Keratinocyte (primary cell): ENCODE results near the gene EPB41. TPM values are rescaled to one million over a fixed set of nuclear protein-coding genes. Genes with fewer than 3 reads are reported as not detected.

ENCODE experiments used
- DNase-seq: peaks from one replicate; pipeline ENCODE4 v3.0.0-alpha.2; 2011; ENCODE audit warnings: low read depth, missing footprints, low spot score
- FAIRE-seq: peaks from 2 replicates; lab custom pipeline; 2011; peaks lifted over from hg19 to GRCh38; lab: Jason Lieb, UNC
- H2AFZ ChIP-seq: 2 replicates; pipeline ENCODE4 v1.6.0; 2012; ENCODE audit warnings: low read length, control low read depth, inconsistent platforms; ENCODE audit not compliant: control insufficient read depth
- H3K27ac ChIP-seq: 2 replicates; pipeline ENCODE4 v1.5.1; 2011; ENCODE audit warnings: low read length; ENCODE audit not compliant: control insufficient read depth, insufficient read depth
- H3K27me3 ChIP-seq: 3 replicates; pipeline ENCODE4 v1.6.0; 2011; ENCODE audit warnings: low read length; ENCODE audit not compliant: control insufficient read depth, insufficient read depth; ENCODE audit errors: extremely low read depth
- H3K36me3 ChIP-seq, 2 experiments: 2 replicates in 1 of 2; 3 replicates in 1 of 2; pipeline ENCODE4 v1.5.1; 2011; ENCODE audit warnings: low read length in 2 of 2, mild to moderate bottlenecking in 1 of 2; ENCODE audit not compliant: control insufficient read depth in 2 of 2, insufficient read depth in 2 of 2; ENCODE audit errors: extremely low read depth in 1 of 2
- H3K4me1 ChIP-seq: 3 replicates; pipeline ENCODE4 v1.5.1; 2011; ENCODE audit warnings: low read length; ENCODE audit not compliant: control insufficient read depth, insufficient read depth; ENCODE audit errors: extremely low read depth
- H3K4me2 ChIP-seq: 3 replicates; pipeline ENCODE4 v1.6.0; 2011; ENCODE audit warnings: low read depth, low read length; ENCODE audit not compliant: control insufficient read depth, insufficient read depth; ENCODE audit errors: extremely low read depth
- H3K4me3 ChIP-seq, 3 experiments: fragments of 200-600 bp in 1 of 3; sonication (generic) in 1 of 3; 2 replicates in 2 of 3; 3 replicates in 1 of 3; pipeline ENCODE4 v1.5.1; 2011 to 2016; ENCODE audit warnings: low read length in 3 of 3, mild to moderate bottlenecking in 3 of 3, control low read depth in 2 of 3, inconsistent platforms in 1 of 3, low read depth in 1 of 3, mixed read lengths in 1 of 3, mixed run types in 1 of 3, moderate library complexity in 1 of 3; ENCODE audit not compliant: control insufficient read depth in 2 of 3, insufficient read depth in 2 of 3; ENCODE audit errors: extremely low read depth in 1 of 3
- H3K79me2 ChIP-seq: 2 replicates; pipeline ENCODE4 v1.6.0; 2012; ENCODE audit warnings: low read length; ENCODE audit not compliant: control insufficient read depth, insufficient read depth
- H3K9ac ChIP-seq: 3 replicates; pipeline ENCODE4 v1.6.0; 2011; ENCODE audit warnings: low read length; ENCODE audit not compliant: control insufficient read depth, insufficient read depth; ENCODE audit errors: extremely low read depth
- H3K9me1 ChIP-seq: 3 replicates; pipeline ENCODE4 v1.6.0; 2011; ENCODE audit warnings: low read length; ENCODE audit not compliant: control insufficient read depth, insufficient read depth; ENCODE audit errors: extremely low read depth
- H3K9me3 ChIP-seq: 2 replicates; pipeline ENCODE4 v1.5.1; 2012; ENCODE audit warnings: low read depth, low read length; ENCODE audit not compliant: control insufficient read depth
- H4K20me1 ChIP-seq: 3 replicates; pipeline ENCODE4 v1.6.0; 2011; ENCODE audit warnings: low read length; ENCODE audit not compliant: control insufficient read depth, insufficient read depth; ENCODE audit errors: extremely low read depth
- EZH2 ChIP-seq: IDR thresholded peaks from one replicate; pipeline ENCODE4 v1.6.1; 2012; ENCODE audit warnings: inconsistent platforms, mild to moderate bottlenecking, low read length, moderate library complexity
- dilution Hi-C: fragments of 300-500 bp; cut with MboI; formaldehyde crosslinking; loops from one replicate; pipeline ENCODE4 v1.7.0; 2020; ENCODE audit warnings: low sequenced_read_pairs; ENCODE audit not compliant: extremely low pct_ligation_motif_present
- polyA plus RNA-seq, 5 experiments: library from polyadenylated mRNA; depleted of rRNA in 3 of 5; stranded (reverse) in 3 of 5; stranded (forward) in 1 of 5; unstranded in 1 of 5; fragments of >200 nt; gene quantifications; 1 replicate in 1 of 5; 2 replicates in 3 of 5; 3 replicates in 1 of 5; pipeline versions ENCODE4 v1.2.1 to v1.2.3, GENCODE V29; 2011 to 2012; ENCODE audit warnings: missing spikeins in 2 of 5, low read depth in 1 of 5, low replicate concordance in 1 of 5
- TF ChIP-seq, protein P1 (sequence below), 3 experiments: IDR thresholded peaks in 1 of 3; conservative IDR thresholded peaks in 1 of 3; optimal IDR thresholded peaks in 1 of 3; 2 replicates in 2 of 3; 3 replicates in 1 of 3; pipeline versions ENCODE3 to v1.5.1; 2011; ENCODE audit warnings: low read length in 3 of 3, mild to moderate bottlenecking in 3 of 3, moderate library complexity in 2 of 3, control low read depth in 1 of 3, inconsistent platforms in 1 of 3; ENCODE audit not compliant: insufficient read depth in 2 of 3; ENCODE audit errors: extremely low read depth in 1 of 3

The EPB41 gene
- polyA plus RNA-seq, 1 donor (not counting 4 experiments of a cell fraction or from before 2014, with no cell fraction given), result 21.1 TPM

DNA sequence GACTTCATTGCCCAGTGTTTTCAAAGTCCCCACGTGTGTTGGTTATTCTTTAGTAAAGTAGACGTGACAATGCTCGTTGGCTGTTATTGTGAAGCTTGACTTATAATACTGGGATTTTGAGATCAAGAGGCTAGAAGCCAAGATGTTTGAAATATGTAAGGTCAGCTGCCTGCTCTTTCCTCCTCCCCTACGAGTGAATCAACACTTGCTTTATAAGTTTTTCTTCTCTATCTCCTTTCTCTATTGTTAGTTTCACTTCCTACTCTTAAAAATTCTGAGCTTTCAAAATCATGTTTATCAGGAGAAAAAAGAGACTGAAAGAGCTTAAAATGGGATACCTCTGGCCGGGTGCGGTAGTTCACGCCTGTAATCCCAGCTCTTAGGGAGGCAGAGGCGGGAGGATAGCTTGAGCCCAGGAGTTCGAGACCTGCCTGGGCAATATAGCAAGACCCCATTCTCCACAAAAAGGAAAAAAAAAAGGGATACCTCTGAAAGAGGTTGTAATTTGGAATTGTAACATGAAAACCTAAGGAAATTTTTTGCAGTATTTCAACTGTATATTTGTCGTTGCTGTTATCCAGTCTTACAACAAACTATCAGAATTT is 72.0 kb downstream of the EPB41 start:
- TF ChIP-seq, protein P1, sequence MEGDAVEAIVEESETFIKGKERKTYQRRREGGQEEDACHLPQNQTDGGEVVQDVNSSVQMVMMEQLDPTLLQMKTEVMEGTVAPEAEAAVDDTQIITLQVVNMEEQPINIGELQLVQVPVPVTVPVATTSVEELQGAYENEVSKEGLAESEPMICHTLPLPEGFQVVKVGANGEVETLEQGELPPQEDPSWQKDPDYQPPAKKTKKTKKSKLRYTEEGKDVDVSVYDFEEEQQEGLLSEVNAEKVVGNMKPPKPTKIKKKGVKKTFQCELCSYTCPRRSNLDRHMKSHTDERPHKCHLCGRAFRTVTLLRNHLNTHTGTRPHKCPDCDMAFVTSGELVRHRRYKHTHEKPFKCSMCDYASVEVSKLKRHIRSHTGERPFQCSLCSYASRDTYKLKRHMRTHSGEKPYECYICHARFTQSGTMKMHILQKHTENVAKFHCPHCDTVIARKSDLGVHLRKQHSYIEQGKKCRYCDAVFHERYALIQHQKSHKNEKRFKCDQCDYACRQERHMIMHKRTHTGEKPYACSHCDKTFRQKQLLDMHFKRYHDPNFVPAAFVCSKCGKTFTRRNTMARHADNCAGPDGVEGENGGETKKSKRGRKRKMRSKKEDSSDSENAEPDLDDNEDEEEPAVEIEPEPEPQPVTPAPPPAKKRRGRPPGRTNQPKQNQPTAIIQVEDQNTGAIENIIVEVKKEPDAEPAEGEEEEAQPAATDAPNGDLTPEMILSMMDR (optimal IDR thresholded peaks at IDR 0.05 in 1 of 3, IDR thresholded peaks at IDR 0.05 in 1 of 3, conservative IDR thresholded peaks at IDR 0.05 in 1 of 3; ENCODE audit: extremely low read depth in 1 of 3, insufficient read depth in 2 of 3, low read length in 3 of 3), result no peak
- no peak for TF ChIP-seq EZH2
- H3K9me3 ChIP-seq, result no peaks in the 10 kb centered on the region
- no peak overlapping the region for H2AFZ ChIP-seq
- H3K4me1 ChIP-seq, result no peaks in the 10 kb centered on the region
- H3K4me3 ChIP-seq, result no peak overlapping the region
- DNase-seq (no peak), FAIRE-seq (no peak)
- peaks cover 0 to 3% of the 10 kb centered on the region in 2 experiments for H3K36me3 ChIP-seq
- H4K20me1 ChIP-seq, result no peaks in the 10 kb centered on the region
- no peaks in the 10 kb centered on the region for H3K9me1 ChIP-seq
- H3K27me3 ChIP-seq, result no peaks in the 10 kb centered on the region
- H3K4me2 ChIP-seq, result no peak overlapping the region
- no peak overlapping the region for H3K9ac ChIP-seq
- no peak overlapping the region for H3K27ac ChIP-seq
- dilution Hi-C loops, result no loop called here
- H3K79me2 ChIP-seq, result no peaks in the 10 kb centered on the region

DNA sequence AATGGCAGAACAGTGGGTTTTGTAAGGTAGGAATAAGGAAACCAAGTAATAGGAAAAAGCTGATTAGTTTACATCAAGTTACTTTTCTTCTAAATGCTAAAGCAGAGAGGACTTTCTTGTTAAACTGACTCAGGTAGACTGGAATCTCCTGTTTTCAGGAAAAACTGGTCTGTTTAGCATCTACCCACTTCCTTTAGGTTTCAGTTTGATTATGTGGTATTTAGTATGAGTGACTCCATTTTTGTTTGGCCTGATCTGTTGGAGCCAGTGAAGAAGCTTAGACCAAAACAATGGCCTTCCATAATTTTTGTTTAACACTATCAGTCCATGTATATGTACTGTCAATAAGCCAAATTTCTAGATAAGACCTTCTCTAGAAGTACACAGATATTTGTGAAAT is 88.4 kb downstream of the EPB41 start:
- H3K9me3 ChIP-seq, result no peaks in the 10 kb centered on the region
- no peaks in the 10 kb centered on the region for H3K36me3 ChIP-seq
- no peak overlapping the region for H2AFZ ChIP-seq
- FAIRE-seq, result no peak
- DNase-seq, result no peak
- H3K79me2 ChIP-seq, result no peaks in the 10 kb centered on the region
- H3K9ac ChIP-seq, result no peak overlapping the region
- peaks cover 9% of the 10 kb centered on the region for H3K4me1 ChIP-seq
- H3K27me3 ChIP-seq, result no peaks in the 10 kb centered on the region
- no peaks in the 10 kb centered on the region for H3K9me1 ChIP-seq
- no peak for TF ChIP-seq EZH2
- no peak overlapping the region for H3K4me3 ChIP-seq
- dilution Hi-C loops, result no loop called here
- H4K20me1 ChIP-seq, result no peaks in the 10 kb centered on the region
- H3K4me2 ChIP-seq, result no peak overlapping the region
- H3K27ac ChIP-seq, result no peak overlapping the region

DNA sequence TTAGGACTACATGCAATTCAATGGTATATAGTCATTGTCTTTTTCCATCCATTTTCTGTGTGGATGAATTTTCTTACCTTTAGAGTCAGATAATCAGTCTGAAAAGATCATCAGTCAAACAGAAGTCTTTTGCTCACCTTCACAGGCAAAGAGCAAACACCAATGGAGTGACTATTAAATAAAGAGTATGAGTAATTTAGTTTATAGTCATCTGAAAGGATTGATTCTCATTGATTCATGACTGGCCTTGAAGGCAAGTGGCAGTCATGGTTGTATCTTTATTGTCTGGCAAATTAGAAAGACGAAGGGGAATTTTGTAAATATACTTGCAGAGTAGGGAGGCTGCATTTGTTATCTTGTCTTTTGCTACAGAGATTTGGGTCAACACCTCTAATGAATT is 89.9 kb downstream of the EPB41 start:
- DNase-seq, result no peak
- H3K9me3 ChIP-seq, result no peaks in the 10 kb centered on the region
- dilution Hi-C loops, result no loop called here
- no peaks in the 10 kb centered on the region for H3K79me2 ChIP-seq
- H3K4me2 ChIP-seq, result no peak overlapping the region
- H3K4me1 ChIP-seq, result peaks cover 9% of the 10 kb centered on the region
- no peak overlapping the region for H3K4me3 ChIP-seq
- TF ChIP-seq, protein P1 (optimal IDR thresholded peaks at IDR 0.05 in 1 of 3, IDR thresholded peaks at IDR 0.05 in 1 of 3, conservative IDR thresholded peaks at IDR 0.05 in 1 of 3; ENCODE audit: extremely low read depth in 1 of 3, insufficient read depth in 2 of 3, low read length in 3 of 3), result no peak
- TF ChIP-seq EZH2, result no peak
- H3K9me1 ChIP-seq, result no peaks in the 10 kb centered on the region
- H2AFZ ChIP-seq, result no peak overlapping the region
- no peaks in the 10 kb centered on the region for H3K36me3 ChIP-seq
- no peak overlapping the region for H3K9ac ChIP-seq
- FAIRE-seq, result no peak
- H3K27me3 ChIP-seq, result no peaks in the 10 kb centered on the region
- no peaks in the 10 kb centered on the region for H4K20me1 ChIP-seq
- no peak overlapping the region for H3K27ac ChIP-seq
